GM23338 (cell line): ENCODE measurements around the gene EPHB6. TPM values are rescaled to one million over a fixed set of nuclear protein-coding genes. Genes with fewer than 3 reads are reported as not detected.

Experiments used
- ATAC-seq: fragments of 200-7000 bp; cut with Tn5 transposase; 3 replicates; pipeline ENCODE4 v1.9.1; 2020
- DNase-seq: peaks from one replicate; pipeline ENCODE4 v3.0.0-alpha.2; 2015; ENCODE audit warnings: low spot score
- H2AFZ ChIP-seq: fragments of 200-600 bp; sonication (generic); 2 replicates; pipeline ENCODE4 v1.8.0; 2016; ENCODE audit warnings: antibody characterized with exemption, mild to moderate bottlenecking, moderate library complexity
- H3F3A ChIP-seq: fragments of 200-600 bp; sonication (generic); replicated peaks from 2 replicates; pipeline ENCODE4 v1.8.0; 2017; ENCODE audit warnings: antibody characterized with exemption, mixed run types, low read depth
- H3K27ac ChIP-seq: fragments of 200-600 bp; sonication (generic); 2 replicates; pipeline ENCODE4 v1.6.1; 2016; ENCODE audit warnings: low read depth
- H3K27me3 ChIP-seq: fragments of 200-600 bp; sonication (generic); 2 replicates; pipeline ENCODE4 v1.8.0; 2016; ENCODE audit warnings: mild to moderate bottlenecking, mixed run types, moderate library complexity; ENCODE audit not compliant: insufficient read depth
- H3K36me3 ChIP-seq: fragments of 200-600 bp; sonication (generic); 2 replicates; pipeline ENCODE4 v1.8.0; 2016; ENCODE audit warnings: mild to moderate bottlenecking; ENCODE audit not compliant: insufficient read depth
- H3K4me1 ChIP-seq: fragments of 200-600 bp; sonication (generic); 2 replicates; pipeline ENCODE4 v1.8.0; 2016; ENCODE audit warnings: mild to moderate bottlenecking, moderate library complexity; ENCODE audit not compliant: insufficient read depth
- H3K4me2 ChIP-seq: fragments of 200-600 bp; sonication (generic); 2 replicates; pipeline ENCODE4 v1.7.1; 2017; ENCODE audit warnings: mixed run types
- H3K4me3 ChIP-seq: fragments of 200-600 bp; sonication (generic); 2 replicates; pipeline ENCODE4 v1.6.1; 2016; ENCODE audit warnings: mixed run types
- H3K79me2 ChIP-seq: fragments of 200-600 bp; sonication (generic); replicated peaks from 2 replicates; pipeline ENCODE4 v1.8.0; 2017; ENCODE audit warnings: mild to moderate bottlenecking; ENCODE audit not compliant: insufficient read depth
- H3K9me2 ChIP-seq: fragments of 200-600 bp; sonication (generic); 2 replicates; pipeline ENCODE4 v1.8.0; 2017; ENCODE audit not compliant: insufficient read depth
- H4K20me1 ChIP-seq: fragments of 200-600 bp; sonication (generic); replicated peaks from 2 replicates; pipeline ENCODE4 v1.8.0; 2017; ENCODE audit warnings: mild to moderate bottlenecking; ENCODE audit not compliant: insufficient read depth
- H3K27ac Mint-ChIP-seq: 2 replicates; pipeline ENCODE4 v1.8.0; 2020; ENCODE audit warnings: inconsistent platforms, mild to moderate bottlenecking, moderate library complexity, mixed read lengths
- H3K27me3 Mint-ChIP-seq: 3 replicates; pipeline ENCODE4 v1.8.0; 2022; ENCODE audit warnings: low read depth, mild to moderate bottlenecking, moderate library complexity, mixed read lengths, inconsistent platforms; ENCODE audit not compliant: insufficient read depth, poor library complexity
- H3K36me3 Mint-ChIP-seq: 3 replicates; pipeline ENCODE4 v1.8.0; 2021; ENCODE audit warnings: low read depth, mild to moderate bottlenecking, inconsistent platforms, moderate library complexity, mixed read lengths
- H3K4me1 Mint-ChIP-seq: 3 replicates; pipeline ENCODE4 v1.8.0; 2020; ENCODE audit warnings: mild to moderate bottlenecking, inconsistent platforms, mixed read lengths
- H3K4me3 Mint-ChIP-seq: 3 replicates; pipeline ENCODE4 v1.8.0; 2021; ENCODE audit warnings: moderate library complexity, mild to moderate bottlenecking, inconsistent platforms, mixed read lengths
- H3K9me3 Mint-ChIP-seq: 3 replicates; pipeline ENCODE4 v1.8.0; 2020; ENCODE audit warnings: moderate library complexity, mild to moderate bottlenecking, inconsistent platforms, mixed read lengths
- CREB1 ChIP-seq: fragments of 250-450 bp; sonication (Bioruptor Pico); IDR thresholded peaks from 2 replicates; pipeline ENCODE4 v1.5.0; 2020; ENCODE audit warnings: low read depth, mild to moderate bottlenecking, moderate library complexity
- EZH2 ChIP-seq: fragments of 200-600 bp; sonication (generic); IDR thresholded peaks from one replicate; pipeline ENCODE4 v1.8.0; 2017; ENCODE audit warnings: antibody characterized with exemption, mild to moderate bottlenecking, low read depth; ENCODE audit not compliant: unreplicated experiment
- JUNB ChIP-seq: IDR thresholded peaks from one replicate; pipeline ENCODE4 v1.6.1; 2016; ENCODE audit warnings: antibody characterized with exemption; ENCODE audit not compliant: unreplicated experiment
- NANOG ChIP-seq: IDR thresholded peaks from 2 replicates; pipeline ENCODE4 v1.6.1; 2016; ENCODE audit warnings: antibody characterized with exemption, borderline replicate concordance
- POLR2AphosphoS5 ChIP-seq: IDR thresholded peaks from 2 replicates; pipeline ENCODE4 v1.6.1; 2016; ENCODE audit warnings: antibody characterized with exemption, low read depth
- REST ChIP-seq: IDR thresholded peaks from one replicate; pipeline ENCODE4 v1.6.1; 2018; ENCODE audit warnings: antibody characterized with exemption; ENCODE audit not compliant: unreplicated experiment
- STAT1 ChIP-seq: IDR thresholded peaks from one replicate; pipeline ENCODE4 v1.6.1; 2016; ENCODE audit warnings: antibody characterized with exemption; ENCODE audit not compliant: unreplicated experiment
- ZNF114 ChIP-seq: fragments of 250-450 bp; sonication (Bioruptor Pico); IDR thresholded peaks from 2 replicates; pipeline ENCODE4 v1.5.0; 2020; ENCODE audit warnings: mild to moderate bottlenecking, moderate library complexity
- ZNF331 ChIP-seq: fragments of 250-450 bp; sonication (Bioruptor Pico); IDR thresholded peaks from 2 replicates; pipeline ENCODE4 v1.5.0; 2020; ENCODE audit warnings: low read depth, mild to moderate bottlenecking, moderate library complexity
- polyA plus RNA-seq: library from polyadenylated mRNA; unstranded; fragments of >200 nt; fragmentation: Nextera tagmentation; extraction: Ambion mirVana; gene quantifications from 2 replicates; pipeline ENCODE4 v1.2.1, GENCODE V29; 2016
- total RNA-seq: library from RNA; depleted of rRNA; stranded (reverse); fragments of >200 nt; shearing (Covaris generic); gene quantifications from 2 replicates; pipeline ENCODE4 v1.2.3, GENCODE V29; 2014
- TF ChIP-seq, protein P1 (sequence below), 2 experiments: fragments of 200-600 bp in 1 of 2; sonication (generic) in 1 of 2; conservative IDR thresholded peaks; 2 replicates each; pipeline versions ENCODE4 v1.5.1 to v1.6.1; 2016 to 2017; ENCODE audit warnings: antibody characterized with exemption in 2 of 2, low read depth in 2 of 2, mild to moderate bottlenecking in 2 of 2, moderate library complexity in 1 of 2

Gene EPHB6
- total and polyA plus RNA-seq, 2 experiments from 2014 or later = 20.8 to 27.5 TPM

GRCh38 chr7:142805350-142806021 is 49.4 kb upstream of the EPHB6 start (continued):
- TF ChIP-seq REST = no peak
- no peak for TF ChIP-seq ZNF331 (CRISPR knock-in tag)
- TF ChIP-seq EZH2 = no peak

- Histone ChIP-seq H3K4me1 (peaks cover 25% of the 10 kb centered on the region), H3K27ac (no peak overlapping the region), H2AFZ (no peak overlapping the region), H4K20me1 (no peaks in the 10 kb centered on the region), H3K27me3 (no peaks in the 10 kb centered on the region), H3K9me2 (no peaks in the 10 kb centered on the region), H3F3A (no peaks in the 10 kb centered on the region), H3K4me3 (no peak overlapping the region), H3K79me2 (no peaks in the 10 kb centered on the region), H3K4me2 (no peak overlapping the region), H3K36me3 (no peaks in the 10 kb centered on the region)
- no peak overlapping the region for H3K4me3 Mint-ChIP-seq
- DNase-seq (no peak), ATAC-seq (no peak)
- no peak overlapping the region for H3K27ac Mint-ChIP-seq
- TF ChIP-seq, protein P1, sequence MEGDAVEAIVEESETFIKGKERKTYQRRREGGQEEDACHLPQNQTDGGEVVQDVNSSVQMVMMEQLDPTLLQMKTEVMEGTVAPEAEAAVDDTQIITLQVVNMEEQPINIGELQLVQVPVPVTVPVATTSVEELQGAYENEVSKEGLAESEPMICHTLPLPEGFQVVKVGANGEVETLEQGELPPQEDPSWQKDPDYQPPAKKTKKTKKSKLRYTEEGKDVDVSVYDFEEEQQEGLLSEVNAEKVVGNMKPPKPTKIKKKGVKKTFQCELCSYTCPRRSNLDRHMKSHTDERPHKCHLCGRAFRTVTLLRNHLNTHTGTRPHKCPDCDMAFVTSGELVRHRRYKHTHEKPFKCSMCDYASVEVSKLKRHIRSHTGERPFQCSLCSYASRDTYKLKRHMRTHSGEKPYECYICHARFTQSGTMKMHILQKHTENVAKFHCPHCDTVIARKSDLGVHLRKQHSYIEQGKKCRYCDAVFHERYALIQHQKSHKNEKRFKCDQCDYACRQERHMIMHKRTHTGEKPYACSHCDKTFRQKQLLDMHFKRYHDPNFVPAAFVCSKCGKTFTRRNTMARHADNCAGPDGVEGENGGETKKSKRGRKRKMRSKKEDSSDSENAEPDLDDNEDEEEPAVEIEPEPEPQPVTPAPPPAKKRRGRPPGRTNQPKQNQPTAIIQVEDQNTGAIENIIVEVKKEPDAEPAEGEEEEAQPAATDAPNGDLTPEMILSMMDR (conservative IDR thresholded peaks at IDR 0.05; ENCODE audit: low read depth in 2 of 2) = no peak
- TF ChIP-seq EZH2 (no peak), CREB1 (CRISPR knock-in tag) (no peak), JUNB (no peak), NANOG (no peak), ZNF331 (CRISPR knock-in tag) (no peak), POLR2AphosphoS5 (no peak), REST (no peak), ZNF114 (no peak), STAT1 (no peak)
- peaks cover 33% of the 10 kb centered on the region for H3K4me1 Mint-ChIP-seq
- no peaks in the 10 kb centered on the region; the same call in 2 of the 3 replicates for H3K9me3 Mint-ChIP-seq
- H3K27me3 Mint-ChIP-seq = peaks cover 8% of the 10 kb centered on the region
- peaks cover 29% of the 10 kb centered on the region for H3K36me3 Mint-ChIP-seq
Observed at GRCh38 chr7:142806022-142806356, 48.9 kb upstream of the EPHB6 start.
